Endodermal cell (in vitro differentiated cells): Measurements from ENCODE around the gene HBQ1. TPM values are rescaled to one million over a fixed set of nuclear protein-coding genes. Genes with fewer than 3 reads are reported as not detected.

Experiments used
- DNase-seq: peaks from one replicate; pipeline ENCODE4 v3.0.0-alpha.2; 2017
- H3K27ac ChIP-seq: 2 replicates; pipeline ENCODE4 v1.5.1; 2013; ENCODE audit warnings: mild to moderate bottlenecking, low read depth, low read length, moderate library complexity
- H3K27me3 ChIP-seq: 2 replicates; pipeline ENCODE4 v1.6.1; 2013; ENCODE audit warnings: mild to moderate bottlenecking, low read length, moderate library complexity; ENCODE audit not compliant: insufficient read depth, control insufficient read depth, poor library complexity, severe bottlenecking
- H3K36me3 ChIP-seq: 2 replicates; pipeline ENCODE4 v1.7.0; 2013; ENCODE audit warnings: mild to moderate bottlenecking, low read length, moderate library complexity; ENCODE audit not compliant: control insufficient read depth, insufficient read depth
- H3K4me1 ChIP-seq: one replicate; pipeline ENCODE4 v1.7.0; 2013; ENCODE audit warnings: low read length; ENCODE audit not compliant: control insufficient read depth, insufficient read depth
- H3K4me3 ChIP-seq: 2 replicates; pipeline ENCODE4 v1.5.1; 2013; ENCODE audit warnings: mild to moderate bottlenecking, low read length, moderate library complexity
- H3K9ac ChIP-seq: 2 replicates; pipeline ENCODE4 v1.6.1; 2013; ENCODE audit warnings: mild to moderate bottlenecking, low read length, moderate library complexity; ENCODE audit not compliant: poor library complexity, severe bottlenecking; ENCODE audit errors: extremely low read depth
- H3K9me3 ChIP-seq: 2 replicates; pipeline ENCODE4 v1.6.1; 2013; ENCODE audit warnings: mild to moderate bottlenecking, low read length, moderate library complexity; ENCODE audit not compliant: control insufficient read depth
- H3K27ac Mint-ChIP-seq: 2 replicates; pipeline ENCODE4 v1.8.0; 2020; ENCODE audit warnings: mixed read lengths
- H3K27me3 Mint-ChIP-seq: 2 replicates; pipeline ENCODE4 v1.8.0; 2021; ENCODE audit warnings: mild to moderate bottlenecking, mixed read lengths; ENCODE audit not compliant: insufficient read depth
- H3K36me3 Mint-ChIP-seq: 2 replicates; pipeline ENCODE4 v1.8.0; 2020; ENCODE audit warnings: low read depth, mixed read lengths
- H3K4me1 Mint-ChIP-seq: 2 replicates; pipeline ENCODE4 v1.8.0; 2020; ENCODE audit warnings: mixed read lengths
- H3K4me3 Mint-ChIP-seq: 2 replicates; pipeline ENCODE4 v1.8.0; 2020; ENCODE audit warnings: mild to moderate bottlenecking, moderate library complexity, mixed read lengths
- H3K9me3 Mint-ChIP-seq: 2 replicates; pipeline ENCODE4 v1.8.0; 2020; ENCODE audit warnings: mild to moderate bottlenecking, mixed read lengths
- CTCF ChIP-seq: fragments of 200-600 bp; sonication (generic); conservative IDR thresholded peaks from 2 replicates; pipeline ENCODE4 v1.5.0; 2021; ENCODE audit warnings: antibody characterized with exemption, mild to moderate bottlenecking
- WGBS, 2 experiments: methylation state at CpG; one replicate each; pipeline versions ENCODE4 v1.1.5 to v1.1.7; 2013; ENCODE audit warnings: missing lambda C conversion rate in 2 of 2, mixed read lengths in 1 of 2; ENCODE audit not compliant: insufficient coverage in 1 of 2, insufficient read length in 1 of 2; 5-methylcytosine and 5-hydroxymethylcytosine counted together
- total RNA-seq, 2 donors: library from RNA; stranded (reverse); fragmentation: NEBNext Ultra II Directional in 1 of 2; extraction: Animal tissue kit (Norgen Biotek cat#: 25700) in 1 of 2; gene quantifications; 2 replicates in 1 of 2; 3 replicates in 1 of 2; pipeline ENCODE4 v1.2.1, GENCODE V29; 2021

HBQ1 gene
- total RNA-seq, 2 donors from 2014 or later = 1.2 to 1.3 TPM

GRCh38 chr16:183005-183404 is 2.7 kb downstream of the HBQ1 start:
- no peaks in the 10 kb centered on the region for H3K9me3 Mint-ChIP-seq
- TF ChIP-seq CTCF = no peak
- Histone ChIP-seq H3K27ac (no peak overlapping the region), H3K4me3 (no peak overlapping the region), H3K27me3 (peaks cover 32% of the 10 kb centered on the region), H3K4me1 (no peaks in the 10 kb centered on the region), H3K9me3 (no peaks in the 10 kb centered on the region), H3K9ac (no peak overlapping the region), H3K36me3 (peaks cover 24% of the 10 kb centered on the region)
- H3K27me3 Mint-ChIP-seq = peaks cover 24% of the 10 kb centered on the region
- 95 to 100% methylated on average over 4 to 7 of the region's 7 CpGs for WGBS, 2 experiments
- no peaks in the 10 kb centered on the region for H3K4me1 Mint-ChIP-seq
- no peak for DNase-seq
- no peak overlapping the region for H3K4me3 Mint-ChIP-seq
- H3K27ac Mint-ChIP-seq = no peak overlapping the region
- peaks cover 28% of the 10 kb centered on the region for H3K36me3 Mint-ChIP-seq

- peaks cover 2% of the 10 kb centered on the region for H3K27me3 Mint-ChIP-seq
- no peak overlapping the region for H3K27ac Mint-ChIP-seq
Observed at GRCh38 chr16:185213-185612, 5.0 kb downstream of the HBQ1 start.

GRCh38 chr16:185691-186090 is 5.4 kb downstream of the HBQ1 start:
- Histone ChIP-seq H3K27ac (no peak overlapping the region), H3K9ac (no peak overlapping the region), H3K9me3 (no peaks in the 10 kb centered on the region), H3K4me3 (no peak overlapping the region), H3K27me3 (peaks cover 5% of the 10 kb centered on the region), H3K36me3 (peaks cover 50% of the 10 kb centered on the region), H3K4me1 (no peaks in the 10 kb centered on the region)
- Mint-ChIP-seq H3K4me3 (no peak overlapping the region), H3K4me1 (no peaks in the 10 kb centered on the region), H3K27ac (no peak overlapping the region), H3K27me3 (peaks cover 2% of the 10 kb centered on the region), H3K9me3 (no peaks in the 10 kb centered on the region), H3K36me3 (peaks cover 52% of the 10 kb centered on the region)
- no peak for TF ChIP-seq CTCF
- DNase-seq = no peak
- WGBS, 2 experiments = 90 to 97% methylated on average over 2 to 5 of the region's 11 CpGs

More at GRCh38 chr16:185213-185612, 5.0 kb downstream of the HBQ1 start:
- Mint-ChIP-seq H3K4me3 (no peak overlapping the region), H3K36me3 (peaks cover 47% of the 10 kb centered on the region), H3K9me3 (no peaks in the 10 kb centered on the region), H3K4me1 (no peaks in the 10 kb centered on the region)
- no peak overlapping the region for H3K4me3 ChIP-seq
- H3K4me1 ChIP-seq = no peaks in the 10 kb centered on the region
- 95% methylated on average over 11 to 13 of the region's 13 CpGs for WGBS, 2 experiments
- DNase-seq = no peak
- TF ChIP-seq CTCF = no peak
- no peaks in the 10 kb centered on the region for H3K9me3 ChIP-seq
- H3K27me3 ChIP-seq = peaks cover 10% of the 10 kb centered on the region
- peaks cover 45% of the 10 kb centered on the region for H3K36me3 ChIP-seq
- H3K9ac ChIP-seq = no peak overlapping the region
- H3K27ac ChIP-seq = no peak overlapping the region
